Smooth muscle cell of bladder (primary cell): ENCODE data around the gene PCDHA6. TPM values are rescaled to one million over a fixed set of nuclear protein-coding genes. Genes with fewer than 3 reads are reported as not detected.

ENCODE experiments used
- total RNA-seq: library from RNA; depleted of rRNA; stranded (reverse); fragments of >200 nt; gene quantifications from 2 replicates; pipeline ENCODE4 v1.2.3, GENCODE V29; 2014

The PCDHA6 gene
- total RNA-seq, 1 donor from 2014 or later, result 0.14 TPM

Other genes starting within 250 kb of the PCDHA6 start
- 2.9 and 8.8 TPM in 2 replicates for gene CD14, start 194.8 kb upstream of the PCDHA6 start, total RNA-seq
- gene TMCO6, start 188.5 kb upstream of the PCDHA6 start, total RNA-seq, result 4.2 and 6.8 TPM in 2 replicates
- gene NDUFA2, start 180.3 kb upstream of the PCDHA6 start, total RNA-seq, result 75.1 and 83.8 TPM in 2 replicates
- 105 and 111 TPM in 2 replicates for gene IK, start 180.1 kb upstream of the PCDHA6 start, total RNA-seq
- gene WDR55, start 163.1 kb upstream of the PCDHA6 start, total RNA-seq, result 24.5 and 28.3 TPM in 2 replicates
- gene DND1, start 154.4 kb upstream of the PCDHA6 start, total RNA-seq, result 0.14 TPM in 1 of 2 replicates, not detected in the other
- 62.9 and 65.2 TPM in 2 replicates for gene HARS1, start 136.6 kb upstream of the PCDHA6 start, total RNA-seq
- 24.6 and 27.1 TPM in 2 replicates for gene HARS2, start 136.5 kb upstream of the PCDHA6 start, total RNA-seq
- 63.7 and 78.2 TPM in 2 replicates for gene ZMAT2, start 127.5 kb upstream of the PCDHA6 start, total RNA-seq
- gene PCDHA1, start 41.8 kb upstream of the PCDHA6 start, total RNA-seq, result under 0.01 TPM in 2 replicates
- under 0.01 and 0.09 TPM in 2 replicates for gene PCDHA2, start 33.1 kb upstream of the PCDHA6 start, total RNA-seq
- gene PCDHA3, start 26.9 kb upstream of the PCDHA6 start, total RNA-seq, result 0.14 and 0.28 TPM in 2 replicates
- 0.14 and 0.37 TPM in 2 replicates for gene PCDHA4, start 20.9 kb upstream of the PCDHA6 start, total RNA-seq
- under 0.01 and 0.09 TPM in 2 replicates for gene PCDHA5, start 6.3 kb upstream of the PCDHA6 start, total RNA-seq
- gene PCDHA7, start 6.3 kb downstream of the PCDHA6 start, total RNA-seq, result 0.57 and 0.83 TPM in 2 replicates
- under 0.01 and 0.09 TPM in 2 replicates for gene PCDHA8, start 13.2 kb downstream of the PCDHA6 start, total RNA-seq
- gene PCDHA9, start 20.4 kb downstream of the PCDHA6 start, total RNA-seq, result under 0.01 and 0.18 TPM in 2 replicates
- 0.14 and 0.28 TPM in 2 replicates for gene PCDHA10, start 27.9 kb downstream of the PCDHA6 start, total RNA-seq
- under 0.01 and 0.65 TPM in 2 replicates for gene PCDHA11, start 41.0 kb downstream of the PCDHA6 start, total RNA-seq
- under 0.01 and 0.09 TPM in 2 replicates for gene PCDHA12, start 47.3 kb downstream of the PCDHA6 start, total RNA-seq
- under 0.01 and 0.09 TPM in 2 replicates for gene PCDHA13, start 54.2 kb downstream of the PCDHA6 start, total RNA-seq
- gene PCDHAC1, start 98.3 kb downstream of the PCDHA6 start, total RNA-seq, result 0.14 and 0.18 TPM in 2 replicates
- 0.14 and 0.28 TPM in 2 replicates for gene PCDHAC2, start 138.5 kb downstream of the PCDHA6 start, total RNA-seq
- gene PCDHB1, start 223.4 kb downstream of the PCDHA6 start, total RNA-seq, result not detected in 2 replicates